SK-N-SH (cell line): ENCODE measurements around the gene POU2F1.

Experiments
- POLR2AphosphoS5 ChIP-seq: IDR thresholded peaks from 2 replicates; pipeline ENCODE4 v1.6.1; 2012; ENCODE audit warnings: low read depth, low read length
- RAD21 ChIP-seq: IDR thresholded peaks from 2 replicates; pipeline ENCODE4 v1.6.1; 2012; ENCODE audit warnings: mild to moderate bottlenecking, low read length
- RCOR1 ChIP-seq: fragments of 150-350 bp; IDR thresholded peaks from 2 replicates; pipeline ENCODE4 v1.6.1; 2017; ENCODE audit warnings: antibody characterized with exemption, low read length
- SMC3 ChIP-seq: IDR thresholded peaks from 2 replicates; pipeline ENCODE4 v1.6.1; 2012; ENCODE audit warnings: low read depth, low read length, improper control_type of control experiment
- TAF1 ChIP-seq: IDR thresholded peaks from 2 replicates; pipeline ENCODE4 v1.6.1; 2012; ENCODE audit warnings: low read depth, mild to moderate bottlenecking, low read length, moderate library complexity, borderline replicate concordance
- TF ChIP-seq, protein P1 (sequence below): fragments of 200-600 bp; sonication (generic); IDR thresholded peaks from 2 replicates; pipeline ENCODE4 v1.6.1; 2017; ENCODE audit warnings: antibody characterized with exemption, mild to moderate bottlenecking, moderate library complexity

DNA sequence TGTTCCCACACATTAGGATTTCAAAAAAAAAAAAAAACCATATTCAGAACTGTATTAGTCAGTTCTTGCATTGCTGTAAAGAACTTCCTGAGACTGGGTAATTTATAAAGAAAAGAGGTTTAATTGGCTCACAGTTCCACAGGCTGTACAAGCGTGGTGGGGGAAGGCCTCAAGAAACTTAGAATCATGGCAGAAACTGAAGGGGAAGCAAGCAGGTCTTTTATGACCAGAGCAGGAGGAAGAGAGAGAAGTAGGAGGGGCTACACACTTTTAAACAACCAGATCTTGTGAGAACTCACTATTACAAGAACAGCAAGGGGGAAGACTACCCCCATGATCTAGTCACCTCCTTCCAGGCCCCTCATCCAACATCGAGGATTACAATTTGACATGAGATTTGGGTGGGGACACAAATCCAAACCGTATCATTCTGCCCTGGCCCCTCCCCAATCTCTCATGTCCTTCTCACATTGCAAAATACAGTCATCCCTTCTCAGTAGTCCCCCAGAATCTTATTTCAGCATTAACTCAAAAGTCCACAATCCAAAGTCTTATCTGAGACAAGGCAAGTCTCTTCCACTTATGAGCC is 51.8 kb downstream of the POU2F1 start:
- TF ChIP-seq POLR2AphosphoS5 (no peak), RAD21 (no peak), SMC3 (no peak), TAF1 (no peak), RCOR1 (no peak)
- TF ChIP-seq, protein P1, sequence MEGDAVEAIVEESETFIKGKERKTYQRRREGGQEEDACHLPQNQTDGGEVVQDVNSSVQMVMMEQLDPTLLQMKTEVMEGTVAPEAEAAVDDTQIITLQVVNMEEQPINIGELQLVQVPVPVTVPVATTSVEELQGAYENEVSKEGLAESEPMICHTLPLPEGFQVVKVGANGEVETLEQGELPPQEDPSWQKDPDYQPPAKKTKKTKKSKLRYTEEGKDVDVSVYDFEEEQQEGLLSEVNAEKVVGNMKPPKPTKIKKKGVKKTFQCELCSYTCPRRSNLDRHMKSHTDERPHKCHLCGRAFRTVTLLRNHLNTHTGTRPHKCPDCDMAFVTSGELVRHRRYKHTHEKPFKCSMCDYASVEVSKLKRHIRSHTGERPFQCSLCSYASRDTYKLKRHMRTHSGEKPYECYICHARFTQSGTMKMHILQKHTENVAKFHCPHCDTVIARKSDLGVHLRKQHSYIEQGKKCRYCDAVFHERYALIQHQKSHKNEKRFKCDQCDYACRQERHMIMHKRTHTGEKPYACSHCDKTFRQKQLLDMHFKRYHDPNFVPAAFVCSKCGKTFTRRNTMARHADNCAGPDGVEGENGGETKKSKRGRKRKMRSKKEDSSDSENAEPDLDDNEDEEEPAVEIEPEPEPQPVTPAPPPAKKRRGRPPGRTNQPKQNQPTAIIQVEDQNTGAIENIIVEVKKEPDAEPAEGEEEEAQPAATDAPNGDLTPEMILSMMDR = no peak
